COLO668 (cell line): ENCODE measurements around the gene CCDC154.
"Not testable (repeated sequence)": the region's sequence is repeated elsewhere in the genome, so short reads cannot be mapped to it uniquely, and the experiment has no call there.

Experiments used
- DNase-seq: peaks from one replicate; lab custom pipeline; 2025; ENCODE audit not compliant: unreplicated experiment; lab: John Stamatoyannopoulos, UW

Gene CCDC154

GRCh38 chr16:1474082-1474795 lies 29.9 kb upstream of the CCDC154 start:
- DNase-seq = peak; percentile 43

- DNase-seq = no peak
These were observed 28.6 kb upstream of the CCDC154 start for GRCh38 chr16:1472974-1473373.

GRCh38 chr16:1471569-1472194 lies 27.3 kb upstream of the CCDC154 start:
- DNase-seq = no peak

GRCh38 chr16:1470481-1471251 lies 26.3 kb upstream of the CCDC154 start:
- no peak for DNase-seq

- DNase-seq = no peak
These were observed 25.4 kb upstream of the CCDC154 start for GRCh38 chr16:1469693-1470201.

GRCh38 chr16:1469141-1469540 lies 24.8 kb upstream of the CCDC154 start:
- DNase-seq = not testable (repeated sequence)

- no peak for DNase-seq
These were observed 24.1 kb upstream of the CCDC154 start for GRCh38 chr16:1468426-1468810.

- DNase-seq = no peak
These were observed 22.7 kb upstream of the CCDC154 start for GRCh38 chr16:1466968-1467521.

GRCh38 chr16:1466054-1466453 lies 21.7 kb upstream of the CCDC154 start:
- DNase-seq = no peak

GRCh38 chr16:1465567-1465915 lies 21.2 kb upstream of the CCDC154 start:
- DNase-seq = no peak

- DNase-seq = no peak
These were observed 20.7 kb upstream of the CCDC154 start for GRCh38 chr16:1464894-1465566.

GRCh38 chr16:1464196-1464893 lies 20.0 kb upstream of the CCDC154 start:
- DNase-seq = no peak

- DNase-seq = no peak
These were observed 16.8 kb upstream of the CCDC154 start for GRCh38 chr16:1461146-1461545.

GRCh38 chr16:1460602-1461138 lies 16.3 kb upstream of the CCDC154 start:
- DNase-seq = no peak

- DNase-seq = no peak
These were observed 15.6 kb upstream of the CCDC154 start for GRCh38 chr16:1459967-1460366.

- no peak for DNase-seq
These were observed 14.6 kb upstream of the CCDC154 start for GRCh38 chr16:1458977-1459341.

GRCh38 chr16:1458336-1458976 lies 14.1 kb upstream of the CCDC154 start:
- no peak for DNase-seq

GRCh38 chr16:1457489-1458245 lies 13.3 kb upstream of the CCDC154 start:
- no peak for DNase-seq

- DNase-seq = no peak
These were observed 12.6 kb upstream of the CCDC154 start for GRCh38 chr16:1456951-1457350.
